OCI-LY1 (cell line): ENCODE results near the gene DDX10.

Source experiments
- EZH2 ChIP-seq: fragments of 200-600 bp; sonication (generic), shearing (Covaris generic); IDR thresholded peaks from 2 replicates; pipeline ENCODE4 v1.8.0; 2017; ENCODE audit warnings: borderline replicate concordance, mixed run types, mild to moderate bottlenecking, antibody characterized with exemption, low read length, moderate library complexity, mixed read lengths
- TF ChIP-seq, protein P1 (sequence below): fragments of 200-600 bp; sonication (generic), shearing (Covaris generic); IDR thresholded peaks from 2 replicates; pipeline ENCODE4 v1.5.1; 2017; ENCODE audit warnings: mild to moderate bottlenecking, antibody characterized with exemption, low read length, moderate library complexity, mixed read lengths

GRCh38 chr11:108698844-108699642, 34.2 kb downstream of the DDX10 start:
- TF ChIP-seq, protein P1, sequence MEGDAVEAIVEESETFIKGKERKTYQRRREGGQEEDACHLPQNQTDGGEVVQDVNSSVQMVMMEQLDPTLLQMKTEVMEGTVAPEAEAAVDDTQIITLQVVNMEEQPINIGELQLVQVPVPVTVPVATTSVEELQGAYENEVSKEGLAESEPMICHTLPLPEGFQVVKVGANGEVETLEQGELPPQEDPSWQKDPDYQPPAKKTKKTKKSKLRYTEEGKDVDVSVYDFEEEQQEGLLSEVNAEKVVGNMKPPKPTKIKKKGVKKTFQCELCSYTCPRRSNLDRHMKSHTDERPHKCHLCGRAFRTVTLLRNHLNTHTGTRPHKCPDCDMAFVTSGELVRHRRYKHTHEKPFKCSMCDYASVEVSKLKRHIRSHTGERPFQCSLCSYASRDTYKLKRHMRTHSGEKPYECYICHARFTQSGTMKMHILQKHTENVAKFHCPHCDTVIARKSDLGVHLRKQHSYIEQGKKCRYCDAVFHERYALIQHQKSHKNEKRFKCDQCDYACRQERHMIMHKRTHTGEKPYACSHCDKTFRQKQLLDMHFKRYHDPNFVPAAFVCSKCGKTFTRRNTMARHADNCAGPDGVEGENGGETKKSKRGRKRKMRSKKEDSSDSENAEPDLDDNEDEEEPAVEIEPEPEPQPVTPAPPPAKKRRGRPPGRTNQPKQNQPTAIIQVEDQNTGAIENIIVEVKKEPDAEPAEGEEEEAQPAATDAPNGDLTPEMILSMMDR: no peak
- TF ChIP-seq EZH2: no peak
